Measurements from ENCODE around the gene IL20. TPM values are rescaled to one million over a fixed set of nuclear protein-coding genes. Genes with fewer than 3 reads are reported as not detected.

The IL20 gene
- total RNA-seq, 1 donor from 2014 or later, result not detected

DNA sequence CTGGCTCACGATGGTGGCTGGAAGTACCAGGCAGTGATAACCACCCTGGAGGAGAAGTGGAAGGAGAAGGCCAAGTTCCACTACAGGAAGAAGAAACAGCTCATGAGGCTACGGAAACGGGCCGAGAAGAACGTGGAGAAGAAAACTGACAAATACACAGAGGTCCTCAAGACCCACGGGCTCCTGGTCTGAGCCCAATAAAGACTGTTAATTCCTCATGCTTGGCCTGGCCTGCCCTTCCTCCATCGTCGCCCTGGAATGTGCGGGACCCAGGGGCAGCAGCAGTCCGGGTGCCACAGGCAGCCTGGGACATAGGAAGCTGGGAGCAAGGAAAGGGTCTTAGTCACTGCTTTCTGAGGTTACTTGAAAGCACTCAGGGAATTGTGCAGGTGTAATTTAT is 42.6 kb downstream of the IL20 start:
- Mint-ChIP-seq H3K36me3 (no peaks in the 10 kb centered on the region), H3K9me3 (peaks cover 3% of the 10 kb centered on the region), H3K27ac (no peak overlapping the region), H3K27me3 (peaks cover 80% of the 10 kb centered on the region), H3K4me3 (peak overlapping the region; percentile 12), H3K4me1 (ENCODE audit: unreplicated experiment) (peaks cover 4% of the 10 kb centered on the region)
- TF ChIP-seq, protein P1, sequence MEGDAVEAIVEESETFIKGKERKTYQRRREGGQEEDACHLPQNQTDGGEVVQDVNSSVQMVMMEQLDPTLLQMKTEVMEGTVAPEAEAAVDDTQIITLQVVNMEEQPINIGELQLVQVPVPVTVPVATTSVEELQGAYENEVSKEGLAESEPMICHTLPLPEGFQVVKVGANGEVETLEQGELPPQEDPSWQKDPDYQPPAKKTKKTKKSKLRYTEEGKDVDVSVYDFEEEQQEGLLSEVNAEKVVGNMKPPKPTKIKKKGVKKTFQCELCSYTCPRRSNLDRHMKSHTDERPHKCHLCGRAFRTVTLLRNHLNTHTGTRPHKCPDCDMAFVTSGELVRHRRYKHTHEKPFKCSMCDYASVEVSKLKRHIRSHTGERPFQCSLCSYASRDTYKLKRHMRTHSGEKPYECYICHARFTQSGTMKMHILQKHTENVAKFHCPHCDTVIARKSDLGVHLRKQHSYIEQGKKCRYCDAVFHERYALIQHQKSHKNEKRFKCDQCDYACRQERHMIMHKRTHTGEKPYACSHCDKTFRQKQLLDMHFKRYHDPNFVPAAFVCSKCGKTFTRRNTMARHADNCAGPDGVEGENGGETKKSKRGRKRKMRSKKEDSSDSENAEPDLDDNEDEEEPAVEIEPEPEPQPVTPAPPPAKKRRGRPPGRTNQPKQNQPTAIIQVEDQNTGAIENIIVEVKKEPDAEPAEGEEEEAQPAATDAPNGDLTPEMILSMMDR (conservative IDR thresholded peaks at IDR 0.05), result no peak
- no peak for DNase-seq (ENCODE audit: extremely low spot score, unreplicated experiment)

DNA sequence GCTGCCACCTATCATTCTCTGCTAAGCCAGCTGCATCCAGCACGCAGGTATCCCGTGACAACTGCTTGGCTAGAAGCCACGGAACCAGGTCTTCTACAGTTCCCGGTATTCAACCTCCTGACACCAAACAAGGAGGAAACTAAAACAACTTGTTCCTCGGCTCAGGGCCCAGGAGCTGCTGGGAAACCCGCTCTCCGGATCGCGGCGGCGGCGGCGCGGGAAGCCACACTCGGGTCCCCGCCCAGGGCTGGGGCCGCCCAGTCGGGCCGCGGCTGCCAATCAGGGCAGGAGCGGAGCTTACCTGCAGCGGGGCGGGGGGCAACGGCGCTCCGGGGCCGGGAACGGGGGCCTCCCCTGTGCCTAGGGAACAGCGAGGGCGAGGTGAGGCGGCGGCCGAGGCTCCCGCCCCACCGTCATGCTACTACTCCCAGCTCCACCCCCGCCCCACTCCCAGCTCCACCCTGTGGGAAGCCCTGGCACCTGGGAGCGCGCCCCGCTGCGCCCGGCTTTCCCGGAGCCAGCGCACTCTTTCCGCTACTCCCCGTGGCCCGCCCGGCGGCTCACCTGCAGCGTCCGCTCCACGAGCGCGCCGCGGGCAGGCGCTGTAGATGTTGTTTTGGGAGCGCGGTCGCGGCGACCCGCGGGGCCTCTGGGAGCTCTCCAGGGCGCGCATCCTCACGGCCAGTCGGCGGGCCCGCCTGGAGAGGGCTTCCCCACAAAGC is 43.9 kb downstream of the IL20 start:
- Mint-ChIP-seq H3K27ac (peak overlapping the region; percentile 89), H3K4me1 (ENCODE audit: unreplicated experiment) (peaks cover 4% of the 10 kb centered on the region), H3K4me3 (peak overlapping the region; percentile 85), H3K9me3 (peaks cover 3% of the 10 kb centered on the region), H3K36me3 (no peaks in the 10 kb centered on the region), H3K27me3 (peaks cover 78% of the 10 kb centered on the region)
- DNase-seq (ENCODE audit: extremely low spot score, unreplicated experiment), result peak; percentile 79
- TF ChIP-seq, protein P1 (conservative IDR thresholded peaks at IDR 0.05), result no peak

DNA sequence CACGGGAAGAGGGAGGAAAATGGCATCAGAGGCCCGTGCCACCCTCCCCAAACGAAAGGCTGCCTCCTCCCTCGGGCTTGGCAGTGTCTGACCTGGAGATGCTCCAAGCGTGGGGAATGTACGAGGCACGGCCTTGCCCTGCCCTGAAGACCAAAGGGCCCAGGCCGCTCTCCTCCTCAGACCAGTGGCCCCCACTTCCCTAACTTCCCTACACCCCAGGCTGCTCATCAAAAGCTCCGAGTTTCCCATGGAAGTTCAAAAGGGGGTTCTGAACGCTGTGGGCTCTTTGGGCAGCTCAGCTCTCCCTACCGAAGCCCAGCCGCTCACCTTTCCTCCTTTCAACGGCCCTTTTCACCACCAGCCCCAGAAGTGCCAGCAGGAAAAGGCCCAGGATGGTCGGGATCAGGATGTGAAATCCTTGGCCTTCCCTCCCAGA is 44.5 kb downstream of the IL20 start:
- Mint-ChIP-seq H3K27ac (no peak overlapping the region), H3K27me3 (peaks cover 78% of the 10 kb centered on the region), H3K4me3 (peak overlapping the region; percentile 63), H3K9me3 (peaks cover 3% of the 10 kb centered on the region), H3K36me3 (no peaks in the 10 kb centered on the region), H3K4me1 (ENCODE audit: unreplicated experiment) (peaks cover 4% of the 10 kb centered on the region)
- DNase-seq (ENCODE audit: extremely low spot score, unreplicated experiment), result no peak
- TF ChIP-seq, protein P1 (conservative IDR thresholded peaks at IDR 0.05), result no peak

DNA sequence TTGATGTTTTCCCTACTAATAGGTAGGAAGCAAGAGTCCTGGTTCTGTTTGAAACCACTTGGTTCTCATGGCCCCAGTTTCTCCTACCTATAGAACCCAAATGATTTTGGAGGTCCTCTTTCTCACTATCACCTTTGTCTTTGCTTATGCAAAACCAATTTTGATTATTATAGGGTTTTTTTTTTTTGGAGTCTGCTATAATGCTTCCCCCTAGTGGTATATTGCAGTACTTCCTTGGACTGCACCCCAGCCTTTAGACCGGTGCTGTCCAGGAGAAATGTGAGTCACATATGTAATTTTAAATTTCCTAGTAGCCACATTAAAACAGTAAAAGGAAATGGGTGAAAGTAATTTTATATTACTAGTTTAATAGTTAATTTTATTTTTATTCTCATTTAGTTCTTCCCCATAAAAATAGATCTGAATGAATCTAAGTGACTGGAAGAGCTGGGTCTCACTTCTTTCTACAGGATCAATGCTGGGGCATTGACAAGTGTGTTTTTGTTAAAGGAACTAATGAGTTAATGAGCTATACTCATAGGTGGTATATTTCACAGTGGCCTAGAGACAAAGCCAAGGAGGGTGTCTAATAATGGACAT is 45.7 kb downstream of the IL20 start:
- peak overlapping the region; percentile 58 for H3K4me3 Mint-ChIP-seq
- TF ChIP-seq, protein P1 (conservative IDR thresholded peaks at IDR 0.05), result peak; percentile 90
- H3K9me3 Mint-ChIP-seq, result peaks cover 3% of the 10 kb centered on the region
- no peak overlapping the region for H3K27ac Mint-ChIP-seq
- peaks cover 77% of the 10 kb centered on the region for H3K27me3 Mint-ChIP-seq
- no peak for DNase-seq (ENCODE audit: extremely low spot score, unreplicated experiment)
- H3K36me3 Mint-ChIP-seq, result no peaks in the 10 kb centered on the region
- H3K4me1 Mint-ChIP-seq (ENCODE audit: unreplicated experiment), result peaks cover 4% of the 10 kb centered on the region

DNA sequence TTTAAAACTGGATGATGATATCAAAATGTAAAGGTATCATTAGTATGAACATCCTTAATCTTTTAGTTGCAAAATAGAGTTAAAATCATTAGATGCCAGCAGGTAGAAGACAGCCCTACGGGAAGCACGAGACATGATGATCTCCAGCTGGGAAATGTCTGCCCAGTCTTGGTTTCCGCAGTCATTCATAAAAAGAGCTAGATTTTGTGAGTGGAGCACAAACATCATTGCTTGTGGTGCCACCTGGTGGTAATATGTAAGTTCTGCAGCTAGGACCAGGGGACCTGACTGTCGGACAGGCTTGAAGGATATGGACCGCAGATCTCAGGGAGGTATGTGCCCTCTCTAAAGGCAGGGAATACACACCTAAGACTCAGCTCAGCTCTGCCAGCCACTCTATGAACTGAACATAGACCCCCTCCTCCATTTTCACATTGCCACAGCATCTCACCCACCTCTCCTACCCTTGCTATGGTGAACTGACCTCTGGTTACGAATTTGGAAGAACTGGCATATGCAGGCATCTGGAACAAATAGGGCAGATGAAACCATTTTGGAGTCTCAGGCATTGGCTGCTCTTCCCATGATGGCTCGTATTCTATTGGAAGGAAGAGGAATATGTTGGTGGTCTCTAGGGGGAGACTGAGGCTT is 47.1 kb downstream of the IL20 start:
- TF ChIP-seq, protein P1 (conservative IDR thresholded peaks at IDR 0.05), result peak; percentile 90
- Mint-ChIP-seq H3K27me3 (peaks cover 78% of the 10 kb centered on the region), H3K4me1 (ENCODE audit: unreplicated experiment) (peaks cover 4% of the 10 kb centered on the region), H3K9me3 (peaks cover 3% of the 10 kb centered on the region), H3K36me3 (no peaks in the 10 kb centered on the region), H3K27ac (no peak overlapping the region), H3K4me3 (no peak overlapping the region)
- no peak for DNase-seq (ENCODE audit: extremely low spot score, unreplicated experiment)
